COLO668 (cell line): ENCODE data around the gene BUB1.
"Not testable (repeated sequence)": the region's sequence is repeated elsewhere in the genome, so short reads cannot be mapped to it uniquely, and the experiment has no call there.

Experiments used
- DNase-seq: peaks from one replicate; lab custom pipeline; 2025; ENCODE audit not compliant: unreplicated experiment; lab: John Stamatoyannopoulos, UW

BUB1 gene

DNA sequence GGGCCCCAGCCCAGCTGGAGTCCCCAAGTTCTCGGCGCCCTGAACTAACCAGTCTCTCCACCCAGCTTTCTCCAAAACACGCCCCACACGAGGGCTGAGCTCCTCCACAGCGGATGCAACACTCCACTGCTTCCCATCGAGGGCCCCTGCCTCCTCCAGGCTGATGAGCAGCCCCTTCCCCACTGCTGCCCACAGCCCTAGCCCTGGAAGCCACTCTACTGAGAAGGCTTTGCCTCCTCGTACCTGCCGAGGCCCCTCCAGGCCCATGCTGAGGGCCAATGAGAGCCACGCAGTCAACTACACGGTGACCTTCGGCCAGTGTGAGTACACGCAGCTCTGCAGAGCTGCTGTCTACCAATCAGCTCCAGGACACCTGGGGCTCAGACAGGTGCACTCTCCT is 72.8 kb downstream of the BUB1 start:
- not testable (repeated sequence) for DNase-seq

DNA sequence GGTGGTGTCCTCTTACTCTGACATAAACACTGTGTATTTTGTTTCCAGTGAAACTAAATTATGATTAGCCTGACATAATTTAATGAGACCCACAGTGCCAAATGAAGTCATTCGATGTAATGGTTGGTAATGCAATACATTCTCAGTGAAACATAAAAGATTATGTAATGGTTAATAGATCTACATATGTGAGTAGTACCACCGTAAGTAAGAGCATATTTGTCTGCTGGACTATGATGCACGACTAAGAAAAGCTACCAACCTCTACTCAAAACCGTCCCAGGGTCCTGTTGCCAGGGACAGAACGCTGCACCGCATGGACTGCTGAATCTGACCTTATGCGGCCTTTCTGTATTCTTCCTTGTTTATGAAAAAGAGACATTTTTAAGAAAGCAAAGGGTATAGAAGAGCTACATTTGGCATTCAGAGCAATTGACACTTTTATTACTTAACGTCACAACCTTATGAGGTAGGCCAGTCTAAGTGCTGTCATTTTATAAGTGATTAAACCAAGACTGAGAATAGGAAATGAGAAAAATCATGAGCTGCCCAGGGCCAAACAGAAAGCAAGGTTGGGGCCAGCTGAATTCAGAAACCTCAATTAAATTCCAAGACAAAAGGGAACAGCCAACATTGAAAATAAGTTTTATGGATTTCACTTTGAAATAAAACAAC is 73.8 kb downstream of the BUB1 start:
- not testable (repeated sequence) for DNase-seq

DNA sequence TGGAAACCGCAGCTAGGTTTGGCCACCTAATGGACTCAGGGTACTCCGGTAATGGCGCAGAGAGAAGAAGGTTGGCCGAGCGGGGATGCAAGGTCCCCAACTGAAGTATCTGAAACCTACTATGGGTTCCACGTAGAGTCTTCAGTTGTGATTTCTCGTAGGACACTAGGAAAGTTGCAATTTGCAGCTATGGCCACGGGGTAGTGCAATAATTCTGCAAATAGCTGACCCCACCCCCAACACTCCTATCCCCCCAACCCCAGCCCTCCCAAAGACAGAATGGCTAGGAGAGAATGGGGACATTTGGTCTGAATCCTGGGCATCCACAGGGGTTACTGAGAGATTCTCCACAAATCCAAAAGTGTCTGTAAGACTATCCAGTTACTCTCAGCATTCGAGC is 75.7 kb downstream of the BUB1 start:
- DNase-seq, result not testable (repeated sequence)

- DNase-seq, result not testable (repeated sequence)
Observed at GRCh38 chr2:110591973-110592372, 85.9 kb downstream of the BUB1 start.

- not testable (repeated sequence) for DNase-seq
Observed at GRCh38 chr2:110589677-110590330, 88.1 kb downstream of the BUB1 start.

DNA sequence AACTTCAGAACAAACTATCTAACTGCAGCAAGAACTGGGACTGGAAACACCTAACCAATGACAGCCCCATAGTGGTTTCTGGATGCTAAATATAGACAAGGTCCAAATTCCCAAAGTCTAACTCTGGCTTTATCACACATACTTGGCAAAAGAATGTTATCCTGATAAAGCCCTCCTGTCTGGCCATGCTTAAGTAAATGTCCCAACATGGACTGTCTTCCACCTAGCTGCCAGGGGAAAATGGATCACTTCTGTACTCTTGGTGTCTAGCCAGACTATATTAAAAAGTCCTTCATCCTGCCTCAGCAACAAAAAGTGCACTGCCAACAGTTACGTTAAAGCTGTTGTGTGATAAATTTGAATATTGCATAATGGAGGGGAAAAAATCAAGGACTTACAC is 89.3 kb downstream of the BUB1 start:
- not testable (repeated sequence) for DNase-seq
